KOPT-K1 (cell line): ENCODE results near the gene VEZT.

Experiments used
- H3K27ac ChIP-seq: fragments of 200-600 bp; sonication (generic); 2 replicates; pipeline ENCODE4 v1.5.1; 2016; ENCODE audit warnings: antibody characterized with exemption, mild to moderate bottlenecking, low read depth, low read length; ENCODE audit not compliant: poor library complexity, severe bottlenecking
- H3K36me3 ChIP-seq: fragments of 200-600 bp; sonication (generic); 2 replicates; pipeline ENCODE4 v1.5.1; 2017; ENCODE audit warnings: antibody characterized with exemption, mild to moderate bottlenecking, low read length, moderate library complexity; ENCODE audit not compliant: insufficient read depth
- H3K9me3 ChIP-seq: fragments of 200-600 bp; sonication (generic); 2 replicates; pipeline ENCODE4 v1.5.1; 2017; ENCODE audit warnings: antibody characterized with exemption, low read length, mild to moderate bottlenecking; ENCODE audit not compliant: insufficient read depth, poor library complexity, severe bottlenecking

Gene VEZT

GRCh38 chr12:95207407-95207806 is 10.2 kb upstream of the VEZT start:
- no peaks in the 10 kb centered on the region for H3K9me3 ChIP-seq
- no peak overlapping the region for H3K27ac ChIP-seq
- no peaks in the 10 kb centered on the region for H3K36me3 ChIP-seq

GRCh38 chr12:95208678-95209077 is 8.9 kb upstream of the VEZT start:
- Histone ChIP-seq H3K27ac (no peak overlapping the region), H3K9me3 (no peaks in the 10 kb centered on the region), H3K36me3 (no peaks in the 10 kb centered on the region)

GRCh38 chr12:95212586-95212985 is 5.0 kb upstream of the VEZT start:
- H3K27ac ChIP-seq = no peak overlapping the region
- no peaks in the 10 kb centered on the region for H3K9me3 ChIP-seq
- H3K36me3 ChIP-seq = no peaks in the 10 kb centered on the region

- H3K36me3 ChIP-seq = no peaks in the 10 kb centered on the region
- no peaks in the 10 kb centered on the region for H3K9me3 ChIP-seq
- no peak overlapping the region for H3K27ac ChIP-seq
Observed at GRCh38 chr12:95213119-95213518, 4.5 kb upstream of the VEZT start.

GRCh38 chr12:95213928-95214327 is 3.7 kb upstream of the VEZT start:
- no peaks in the 10 kb centered on the region for H3K36me3 ChIP-seq
- no peak overlapping the region for H3K27ac ChIP-seq

GRCh38 chr12:95214466-95214865 is 3.1 kb upstream of the VEZT start:
- no peaks in the 10 kb centered on the region for H3K9me3 ChIP-seq
- H3K36me3 ChIP-seq = no peaks in the 10 kb centered on the region
- no peak overlapping the region for H3K27ac ChIP-seq

More at GRCh38 chr12:95213928-95214327, 3.7 kb upstream of the VEZT start:
- no peaks in the 10 kb centered on the region for H3K9me3 ChIP-seq

- Histone ChIP-seq H3K36me3 (0 out of 2 replicates have a peak, but pooled peaks cover 8% of the 10 kb centered on the region), H3K27ac (no peak overlapping the region)
Observed at GRCh38 chr12:95215949-95216348, 1.7 kb upstream of the VEZT start.

GRCh38 chr12:95216711-95217376 is 763 bp upstream of the VEZT start:
- Histone ChIP-seq H3K36me3 (0 out of 2 replicates have a peak, but pooled peaks cover 8% of the 10 kb centered on the region), H3K9me3 (no peaks in the 10 kb centered on the region), H3K27ac (peak overlapping the region; percentile 73)

More at GRCh38 chr12:95215949-95216348, 1.7 kb upstream of the VEZT start:
- H3K9me3 ChIP-seq = no peaks in the 10 kb centered on the region

- Histone ChIP-seq H3K27ac (peak overlapping the region; percentile 70), H3K36me3 (0 out of 2 replicates have a peak, but pooled peaks cover 8% of the 10 kb centered on the region), H3K9me3 (no peaks in the 10 kb centered on the region)
Observed at GRCh38 chr12:95218150-95219133, 835 bp downstream of the VEZT start.

- H3K27ac ChIP-seq = no peak overlapping the region
- H3K9me3 ChIP-seq = no peaks in the 10 kb centered on the region
- H3K36me3 ChIP-seq = peaks cover 23% of the 10 kb centered on the region
Observed at GRCh38 chr12:95220190-95220589, 2.6 kb downstream of the VEZT start.

GRCh38 chr12:95220726-95221125 is 3.1 kb downstream of the VEZT start:
- Histone ChIP-seq H3K27ac (no peak overlapping the region), H3K9me3 (no peaks in the 10 kb centered on the region), H3K36me3 (peaks cover 29% of the 10 kb centered on the region)

GRCh38 chr12:95224202-95225170 is 6.9 kb downstream of the VEZT start:
- Histone ChIP-seq H3K27ac (no peak overlapping the region), H3K9me3 (no peaks in the 10 kb centered on the region), H3K36me3 (peaks cover 39% of the 10 kb centered on the region)

GRCh38 chr12:95225645-95226212 is 8.1 kb downstream of the VEZT start:
- H3K9me3 ChIP-seq = no peaks in the 10 kb centered on the region
- H3K27ac ChIP-seq = no peak overlapping the region
- peaks cover 31% of the 10 kb centered on the region for H3K36me3 ChIP-seq

- no peak overlapping the region for H3K27ac ChIP-seq
- H3K9me3 ChIP-seq = no peaks in the 10 kb centered on the region
- H3K36me3 ChIP-seq = peaks cover 31% of the 10 kb centered on the region
Observed at GRCh38 chr12:95227818-95228356, 10.3 kb downstream of the VEZT start.
